ENCODE results near the gene FYB1.
A peak's percentile ranks its signal among the peaks of the same experiment; 100 is the strongest.

Gene FYB1

GRCh38 chr5:39256477-39257235 lies 37.3 kb upstream of the FYB1 start:
- peak; percentile 88 for DNase-seq (ENCODE audit: low spot score)
- CTCF ChIA-PET: interaction anchor here (0.6 to 2.4 kb wide), 2 partner anchors 39 to 1039 kb away, joined by 6 read pairs; no protein-coding TSS in a partner anchor
- POLR2A ChIA-PET (ENCODE audit: low non-redundant PET): no interaction called here
- no peak overlapping the region for H3K27ac ChIP-seq
- TF ChIP-seq, protein P1, sequence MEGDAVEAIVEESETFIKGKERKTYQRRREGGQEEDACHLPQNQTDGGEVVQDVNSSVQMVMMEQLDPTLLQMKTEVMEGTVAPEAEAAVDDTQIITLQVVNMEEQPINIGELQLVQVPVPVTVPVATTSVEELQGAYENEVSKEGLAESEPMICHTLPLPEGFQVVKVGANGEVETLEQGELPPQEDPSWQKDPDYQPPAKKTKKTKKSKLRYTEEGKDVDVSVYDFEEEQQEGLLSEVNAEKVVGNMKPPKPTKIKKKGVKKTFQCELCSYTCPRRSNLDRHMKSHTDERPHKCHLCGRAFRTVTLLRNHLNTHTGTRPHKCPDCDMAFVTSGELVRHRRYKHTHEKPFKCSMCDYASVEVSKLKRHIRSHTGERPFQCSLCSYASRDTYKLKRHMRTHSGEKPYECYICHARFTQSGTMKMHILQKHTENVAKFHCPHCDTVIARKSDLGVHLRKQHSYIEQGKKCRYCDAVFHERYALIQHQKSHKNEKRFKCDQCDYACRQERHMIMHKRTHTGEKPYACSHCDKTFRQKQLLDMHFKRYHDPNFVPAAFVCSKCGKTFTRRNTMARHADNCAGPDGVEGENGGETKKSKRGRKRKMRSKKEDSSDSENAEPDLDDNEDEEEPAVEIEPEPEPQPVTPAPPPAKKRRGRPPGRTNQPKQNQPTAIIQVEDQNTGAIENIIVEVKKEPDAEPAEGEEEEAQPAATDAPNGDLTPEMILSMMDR (conservative IDR thresholded peaks at IDR 0.05; ENCODE audit: low read depth): no peak

- H3K27ac ChIP-seq: no peak overlapping the region
- peak; percentile 58 for DNase-seq (ENCODE audit: low spot score)
- ChIA-PET CTCF (interaction anchor here (0.5 to 2.4 kb wide), 4 partner anchors 38 to 317 kb away, joined by 3 to 6 read pairs (median 3); no protein-coding TSS in a partner anchor), POLR2A (ENCODE audit: low non-redundant PET) (interaction anchor here (0.7 kb wide), 1 partner anchor 80 kb away, joined by 3 read pairs; no protein-coding TSS in a partner anchor)
- TF ChIP-seq, protein P1 (conservative IDR thresholded peaks at IDR 0.05; ENCODE audit: low read depth): no peak
Observed at GRCh38 chr5:39255406-39255805, 36.0 kb upstream of the FYB1 start.

DNA sequence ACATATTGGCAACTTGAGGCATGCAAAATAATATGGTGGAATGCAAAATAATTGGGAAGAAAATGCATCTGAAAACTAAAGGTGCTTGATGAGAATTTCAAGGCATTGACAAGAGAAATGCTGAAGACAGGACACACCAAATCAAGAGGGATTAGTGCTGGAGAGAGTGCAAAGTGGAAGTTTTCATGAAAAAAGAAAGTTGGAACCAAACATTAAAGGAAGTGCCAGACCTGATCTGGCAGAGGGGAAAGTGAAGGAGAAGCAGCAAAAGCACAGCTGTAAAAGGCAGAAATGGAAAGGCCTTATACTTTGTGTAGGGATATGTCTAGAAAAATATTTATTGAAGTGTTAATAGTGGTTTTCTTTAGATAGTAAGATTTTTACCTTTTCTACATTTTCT lies 35.3 kb upstream of the FYB1 start:
- DNase-seq (ENCODE audit: low spot score): no peak
- ChIA-PET POLR2A (ENCODE audit: low non-redundant PET) (interaction anchor here (0.7 kb wide), 1 partner anchor 79 kb away, joined by 3 read pairs; no protein-coding TSS in a partner anchor), CTCF (no interaction called here)
- TF ChIP-seq, protein P1 (conservative IDR thresholded peaks at IDR 0.05; ENCODE audit: low read depth): no peak
- H3K27ac ChIP-seq: no peak overlapping the region

DNA sequence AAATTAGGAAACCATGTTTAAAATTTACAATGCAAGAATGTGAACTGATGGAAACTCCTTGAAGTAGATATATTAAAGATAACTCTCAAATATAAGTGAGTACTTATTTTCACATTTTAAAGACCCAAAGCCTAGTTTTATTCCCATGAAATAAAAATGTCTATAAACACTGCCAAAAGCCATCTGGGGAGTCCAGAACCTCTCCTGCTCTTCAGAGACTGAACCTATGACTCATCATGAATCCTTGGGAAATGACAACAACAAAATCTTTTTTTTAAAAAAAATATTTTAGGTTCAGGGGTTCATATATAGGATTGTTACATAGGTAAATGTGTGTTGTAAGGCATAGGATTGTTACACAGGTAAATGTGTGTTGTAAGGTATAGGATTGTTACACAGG lies 33.8 kb upstream of the FYB1 start:
- TF ChIP-seq, protein P1 (conservative IDR thresholded peaks at IDR 0.05; ENCODE audit: low read depth): no peak
- ChIA-PET CTCF (no interaction called here), POLR2A (ENCODE audit: low non-redundant PET) (no interaction called here)
- H3K27ac ChIP-seq: no peak overlapping the region
- peak; percentile 25 for DNase-seq (ENCODE audit: low spot score)

- POLR2A ChIA-PET (ENCODE audit: low non-redundant PET): no interaction called here
- CTCF ChIA-PET: no interaction called here
- DNase-seq (ENCODE audit: low spot score): no peak
- H3K27ac ChIP-seq: no peak overlapping the region
- TF ChIP-seq, protein P1 (conservative IDR thresholded peaks at IDR 0.05; ENCODE audit: low read depth): no peak
Observed at GRCh38 chr5:39249564-39250274, 30.4 kb upstream of the FYB1 start.

DNA sequence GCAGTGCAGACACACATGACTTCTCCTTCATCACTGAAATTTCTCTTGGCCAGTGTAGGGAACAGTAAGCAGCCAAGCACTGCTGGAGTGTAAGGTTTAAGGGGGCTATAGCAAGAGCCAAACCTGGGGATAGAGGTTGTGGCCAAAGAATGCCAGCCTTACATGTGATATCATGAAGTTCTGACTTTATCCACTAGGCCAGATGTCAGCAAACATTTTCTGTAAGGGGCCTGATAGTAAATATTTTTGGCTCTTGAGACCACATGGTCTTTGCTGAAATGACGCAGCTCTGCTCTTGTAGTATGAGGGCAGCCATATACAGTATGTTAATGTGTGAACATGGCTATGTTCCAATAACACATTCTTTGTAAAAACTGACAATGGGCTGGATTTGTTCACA lies 29.7 kb upstream of the FYB1 start:
- CTCF ChIA-PET: no interaction called here
- POLR2A ChIA-PET (ENCODE audit: low non-redundant PET): no interaction called here
- no peak overlapping the region for H3K27ac ChIP-seq
- no peak for DNase-seq (ENCODE audit: low spot score)
- TF ChIP-seq, protein P1 (conservative IDR thresholded peaks at IDR 0.05; ENCODE audit: low read depth): no peak
